GM21576 (cell line): ENCODE data around the gene OSTF1.

Source experiments
- ATAC-seq: cut with Tn5 transposase; IDR thresholded peaks from one replicate; pipeline ENCODE4 v1.9.1; 2021; ENCODE audit warnings: mild to moderate bottlenecking, moderate library complexity; ENCODE audit not compliant: unreplicated experiment

Gene OSTF1

DNA sequence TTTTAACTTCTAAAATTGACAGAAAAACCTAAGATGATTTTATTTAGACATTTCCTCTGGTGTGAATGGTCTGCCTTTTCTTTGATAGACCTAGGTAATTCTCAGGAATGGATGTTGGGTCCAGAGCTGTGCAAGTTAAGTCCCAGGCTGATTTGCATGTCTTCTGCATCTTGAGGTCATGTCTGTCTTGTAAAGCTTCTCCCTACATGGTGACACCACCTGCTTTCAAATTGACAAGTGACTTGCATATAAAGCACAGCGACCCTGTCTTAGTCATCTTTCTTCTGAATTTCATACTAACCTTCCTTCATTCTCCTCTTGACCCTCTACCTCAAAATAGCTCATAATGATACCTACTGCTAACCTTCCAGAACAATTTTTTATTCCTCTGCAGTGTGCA is 29.2 kb downstream of the OSTF1 start:
- no peak for ATAC-seq

DNA sequence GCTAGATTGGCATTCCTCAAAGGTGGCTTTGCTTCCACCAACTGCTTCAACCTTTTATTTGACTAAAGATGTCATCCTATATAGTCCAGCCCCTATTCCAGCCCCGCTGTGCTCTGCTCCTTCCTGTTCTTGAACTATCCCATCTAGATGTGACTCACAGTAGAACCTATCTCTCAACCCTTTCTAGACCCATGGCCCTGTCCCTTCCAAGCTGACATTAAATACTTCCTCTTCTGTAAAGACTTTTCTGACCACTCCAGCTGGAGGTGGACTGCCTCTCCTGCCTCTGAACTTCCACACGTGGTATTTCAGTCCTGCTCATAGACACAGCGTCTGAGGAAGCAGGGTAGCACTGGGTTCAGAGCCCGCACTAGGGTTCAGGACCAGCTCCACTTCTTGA is 32.4 kb downstream of the OSTF1 start:
- no peak for ATAC-seq

DNA sequence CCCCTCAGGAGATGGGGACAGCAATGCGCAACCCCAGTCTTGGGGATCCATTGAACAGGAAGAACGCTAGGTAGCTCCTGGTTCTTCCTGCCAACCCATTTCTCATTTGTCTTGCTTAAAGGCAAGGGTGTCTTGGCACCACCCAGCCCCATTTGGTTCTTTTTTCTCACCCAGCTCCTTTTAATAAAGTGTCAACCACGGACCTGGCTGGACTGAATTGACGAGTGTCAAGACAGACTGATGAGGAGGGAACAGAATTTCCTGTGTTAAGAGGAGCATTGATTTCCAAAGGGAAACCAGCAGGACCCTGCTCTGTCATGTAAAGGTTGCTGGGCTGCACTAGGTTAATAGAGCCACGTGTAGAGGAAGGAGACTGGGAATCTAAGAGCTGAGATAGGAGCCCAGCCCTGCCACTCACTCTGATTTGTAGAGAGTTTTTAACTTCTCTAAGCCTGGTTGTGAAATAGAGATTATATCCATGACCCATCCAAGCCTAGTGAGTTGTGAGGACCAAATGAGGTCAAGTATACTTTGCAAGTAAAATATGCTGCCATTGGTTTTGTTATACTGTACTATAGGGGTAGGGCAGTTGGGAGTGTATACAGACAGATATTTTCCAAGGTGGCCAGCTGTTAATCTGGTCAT is 33.7 kb downstream of the OSTF1 start:
- ATAC-seq, result no peak

DNA sequence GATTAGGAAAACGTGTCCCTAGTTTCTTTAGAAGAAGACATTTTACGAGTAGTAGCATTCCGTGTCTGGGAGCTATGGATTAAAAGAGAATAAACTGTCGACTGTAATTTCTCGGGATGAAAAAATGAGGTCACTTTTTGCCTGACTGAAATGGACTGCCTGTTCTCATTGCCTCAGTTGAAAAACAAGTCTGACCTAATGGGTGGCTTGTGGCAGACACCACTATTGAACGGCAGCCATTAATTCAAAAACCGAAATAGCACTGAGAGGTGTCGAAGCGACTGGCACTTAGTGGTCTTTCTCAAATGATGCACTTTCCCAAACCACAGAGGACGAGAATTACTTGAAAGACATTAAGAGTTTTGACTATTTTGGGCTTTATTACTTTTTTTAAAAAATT is 35.4 kb downstream of the OSTF1 start:
- ATAC-seq, result no peak

DNA sequence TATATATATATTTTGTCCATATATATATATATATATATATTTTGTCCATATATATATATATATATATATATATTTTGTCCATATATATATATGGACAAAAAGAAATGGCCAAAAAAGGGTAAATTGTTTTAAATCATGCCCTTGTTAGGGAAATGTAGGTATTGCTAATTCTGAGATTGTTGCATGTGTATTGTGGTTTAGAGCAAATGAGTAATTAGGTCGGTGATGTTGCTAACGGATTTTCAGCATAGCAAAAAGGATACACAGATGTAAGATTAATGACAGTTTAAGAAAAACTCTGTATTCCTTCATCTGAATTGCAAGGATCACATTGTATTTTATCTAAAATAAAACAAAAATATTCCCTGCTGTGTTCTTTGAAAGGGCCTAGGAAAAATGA is 40.2 kb downstream of the OSTF1 start:
- ATAC-seq, result no peak

DNA sequence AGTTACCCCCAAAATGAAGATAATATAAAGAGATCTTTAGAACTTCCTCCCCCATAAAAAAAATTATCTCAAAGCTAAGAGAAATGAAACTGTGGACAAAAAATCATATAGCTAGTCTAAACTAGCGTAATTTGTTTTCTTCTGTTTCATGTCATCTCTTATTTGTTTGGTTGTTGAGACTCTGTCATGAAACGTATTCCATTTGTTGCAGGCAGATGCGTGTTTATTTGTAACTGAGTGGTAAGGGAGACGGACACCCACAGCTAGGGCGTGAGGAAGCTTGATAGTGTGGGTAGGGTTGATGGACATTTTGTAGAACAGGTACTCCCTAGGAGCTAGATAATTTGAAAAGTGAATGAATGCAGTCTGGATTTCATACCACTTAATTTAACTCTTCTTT is 41.9 kb downstream of the OSTF1 start:
- no peak for ATAC-seq

DNA sequence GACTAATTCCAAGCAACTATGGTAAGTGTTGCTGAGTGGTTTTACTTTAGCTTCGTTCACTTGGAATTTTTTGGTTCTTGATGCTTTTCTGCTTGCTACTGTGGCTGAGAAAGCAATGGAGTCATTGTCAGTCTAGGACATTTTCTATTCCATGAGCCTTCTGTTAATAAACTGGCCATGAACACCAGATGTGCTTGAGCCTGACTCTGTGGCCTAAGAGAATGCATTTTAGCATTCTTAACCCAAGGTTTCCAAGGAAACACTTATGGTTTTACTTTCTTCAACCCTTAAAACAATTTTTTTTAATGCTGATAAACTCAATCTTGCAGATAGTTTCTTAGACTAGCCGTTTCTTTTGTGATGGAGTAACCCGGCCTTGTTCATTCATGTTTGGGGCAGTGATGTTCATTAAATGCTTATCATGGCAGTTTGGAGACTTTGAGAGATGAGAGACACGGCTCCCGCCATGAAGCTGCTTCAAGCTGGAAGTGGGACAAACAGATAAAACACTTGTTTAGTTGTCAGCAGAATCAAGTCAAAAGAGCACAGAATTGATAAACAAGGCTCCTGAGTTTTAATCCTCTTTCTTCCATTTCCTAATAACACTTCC is 42.4 kb downstream of the OSTF1 start:
- no peak for ATAC-seq

DNA sequence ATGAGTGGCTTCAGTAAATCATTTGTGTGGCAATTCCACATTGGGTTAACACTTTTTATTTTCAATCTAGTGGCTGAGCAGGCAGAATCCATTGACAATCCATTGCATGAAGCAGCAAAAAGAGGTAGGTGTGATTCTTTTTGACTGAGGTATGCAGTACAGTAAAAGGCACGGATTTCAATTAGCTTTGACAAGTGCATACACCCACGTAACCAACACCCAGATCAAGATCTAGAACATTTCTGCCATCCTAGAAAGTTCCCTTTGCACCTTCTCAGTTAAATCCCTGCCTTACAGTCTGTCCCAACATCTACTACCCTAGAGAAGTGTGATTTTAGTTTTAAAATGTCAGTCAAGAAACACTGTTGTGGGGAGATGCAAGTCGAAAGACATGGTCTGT is 43.4 kb downstream of the OSTF1 start:
- ATAC-seq, result no peak

DNA sequence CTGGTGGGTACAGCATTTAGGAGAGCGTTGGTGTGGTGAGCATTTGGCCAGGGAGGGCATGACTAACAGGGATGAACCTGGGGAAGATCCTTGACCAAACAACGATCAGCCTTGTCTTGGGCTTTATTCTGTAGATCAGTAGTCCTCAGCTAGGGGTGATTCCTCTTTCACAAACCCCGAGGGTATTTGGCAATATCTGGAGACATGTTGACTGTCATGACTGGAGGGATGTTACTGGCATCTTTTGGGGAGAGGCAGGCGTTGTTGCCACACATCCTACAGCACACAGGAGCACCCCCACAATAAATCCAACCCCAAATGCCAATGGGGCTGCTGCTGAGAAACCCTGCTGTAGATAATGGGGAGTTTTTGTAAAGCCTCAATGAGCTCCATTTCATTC is 43.9 kb downstream of the OSTF1 start:
- no peak for ATAC-seq

DNA sequence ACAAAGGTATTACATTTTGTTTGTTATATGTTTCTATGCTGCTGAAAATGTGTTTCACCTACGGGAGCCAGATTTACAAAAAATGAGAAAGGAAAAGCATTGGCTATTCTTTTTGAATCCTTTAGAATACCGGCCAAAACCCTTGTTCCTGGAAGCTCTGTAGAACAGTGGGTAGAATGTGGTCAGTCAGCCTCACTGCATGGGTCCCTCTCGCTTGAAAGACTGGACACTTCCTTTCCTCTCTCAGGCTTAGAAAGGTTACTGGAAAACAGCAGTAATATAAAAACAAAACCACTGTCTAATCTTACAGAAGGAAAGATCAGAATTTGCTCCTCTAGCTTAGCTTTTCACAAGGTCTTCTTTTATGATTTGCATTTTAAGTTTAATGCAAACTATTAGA is 45.1 kb downstream of the OSTF1 start:
- ATAC-seq, result no peak

DNA sequence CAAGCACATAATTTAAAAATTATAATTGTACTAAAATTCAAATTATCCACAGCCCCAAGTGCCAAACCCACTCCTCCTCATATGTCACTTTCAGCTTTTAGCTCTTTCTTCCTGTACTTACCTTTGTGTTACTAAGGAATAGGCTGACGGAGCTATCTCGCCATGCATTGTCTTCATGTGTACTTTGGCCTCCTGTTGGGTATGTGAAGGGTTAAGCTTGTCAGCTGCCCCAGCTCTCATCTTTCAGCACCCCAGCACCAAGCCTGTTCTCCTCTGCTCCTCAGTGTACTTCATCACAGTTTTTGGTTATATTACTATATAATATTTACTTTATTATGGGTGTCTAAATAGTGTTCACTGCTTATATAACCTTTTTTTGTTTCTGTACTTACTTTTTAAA is 46.2 kb downstream of the OSTF1 start:
- ATAC-seq, result no peak

DNA sequence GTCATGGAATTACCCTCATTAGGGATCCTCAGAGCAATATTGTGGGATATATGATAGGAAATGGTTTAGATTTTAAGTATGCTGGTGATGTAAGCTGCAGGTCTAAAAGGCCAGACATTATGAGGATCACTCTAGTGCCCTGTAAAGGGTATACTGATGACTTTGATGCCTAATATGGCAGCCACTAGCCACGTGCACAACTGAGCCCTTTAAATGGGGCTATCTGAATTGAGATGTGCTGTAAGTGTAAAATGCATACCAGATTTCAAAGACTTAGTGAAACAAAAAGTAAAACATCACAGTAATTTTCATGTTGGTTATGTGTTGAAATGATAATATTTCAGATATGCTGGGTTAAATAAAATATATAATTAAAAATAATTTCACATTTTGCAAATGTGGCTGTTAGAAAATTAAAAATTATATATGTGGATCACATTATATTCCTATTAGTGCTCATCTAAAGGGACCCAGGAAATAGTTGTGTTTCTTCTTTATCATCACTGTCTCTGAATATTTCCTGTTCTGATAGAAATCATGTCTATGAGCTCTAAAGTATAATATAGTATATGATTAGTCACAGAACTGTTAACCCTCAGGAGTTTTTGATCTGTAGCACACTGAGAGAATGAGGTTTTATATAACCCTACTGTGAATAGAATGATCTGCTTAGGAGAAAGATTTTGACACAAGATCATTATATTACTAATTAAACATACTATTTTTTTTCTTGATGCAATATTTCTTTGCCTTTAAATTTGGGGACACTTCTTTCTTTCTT is 50.1 kb downstream of the OSTF1 start:
- ATAC-seq, result no peak

DNA sequence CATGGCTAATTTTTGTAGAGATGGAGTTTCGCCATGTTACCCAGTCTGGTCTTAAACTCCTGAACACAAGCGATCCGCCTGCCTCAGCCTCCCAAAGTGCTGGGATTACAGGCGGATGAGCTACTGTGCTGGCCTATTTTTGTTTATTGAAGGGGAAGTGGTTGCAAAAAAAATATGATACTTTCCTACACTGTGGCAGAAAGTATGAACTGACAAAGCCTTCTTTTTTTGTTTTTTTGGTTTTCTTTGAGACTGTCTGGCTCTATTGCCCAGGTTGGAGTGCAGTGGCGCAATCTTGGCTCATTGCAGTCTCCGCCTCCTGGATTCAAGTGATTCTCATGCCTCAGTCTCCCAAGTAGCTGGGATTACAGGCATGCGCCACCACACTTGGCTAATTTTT is 50.9 kb downstream of the OSTF1 start:
- no peak for ATAC-seq

DNA sequence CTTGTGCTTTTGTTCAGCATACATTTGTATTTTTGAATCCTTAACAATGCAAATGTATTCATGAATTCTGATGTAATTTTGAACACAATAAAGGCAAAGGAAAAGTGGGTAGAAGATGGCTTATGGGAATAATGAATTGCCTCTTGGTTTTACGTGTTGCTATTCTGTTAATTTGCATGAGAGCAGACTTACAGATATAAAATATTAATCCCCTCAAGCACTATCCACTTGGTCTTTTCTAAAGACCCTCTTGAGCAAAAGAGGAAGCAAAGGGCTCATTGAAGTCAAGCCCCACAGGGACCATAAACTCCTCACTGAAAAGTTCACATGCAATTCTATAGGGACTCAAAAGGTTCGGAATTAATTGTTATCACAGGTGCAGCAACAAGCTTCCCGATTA is 51.9 kb downstream of the OSTF1 start:
- no peak for ATAC-seq

DNA sequence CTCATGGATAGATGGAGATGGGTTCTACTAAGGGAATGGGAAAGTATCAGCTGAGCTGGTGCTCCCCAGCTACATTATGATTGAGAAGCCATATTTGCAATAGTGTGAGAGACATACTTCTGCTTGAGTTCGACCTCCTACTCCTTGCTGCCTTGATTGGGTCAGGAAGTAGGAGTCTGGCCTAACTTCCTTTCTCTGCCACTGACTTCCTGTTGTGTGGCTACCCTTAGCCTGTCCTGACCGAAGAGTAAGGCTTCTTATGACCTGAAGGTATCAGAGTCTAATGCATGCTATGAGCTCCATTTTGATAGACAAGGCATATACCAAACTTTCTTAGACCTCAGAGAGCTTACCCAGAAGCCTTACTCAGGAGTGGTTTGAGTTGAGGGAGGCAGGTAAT is 53.9 kb downstream of the OSTF1 start:
- ATAC-seq, result no peak

DNA sequence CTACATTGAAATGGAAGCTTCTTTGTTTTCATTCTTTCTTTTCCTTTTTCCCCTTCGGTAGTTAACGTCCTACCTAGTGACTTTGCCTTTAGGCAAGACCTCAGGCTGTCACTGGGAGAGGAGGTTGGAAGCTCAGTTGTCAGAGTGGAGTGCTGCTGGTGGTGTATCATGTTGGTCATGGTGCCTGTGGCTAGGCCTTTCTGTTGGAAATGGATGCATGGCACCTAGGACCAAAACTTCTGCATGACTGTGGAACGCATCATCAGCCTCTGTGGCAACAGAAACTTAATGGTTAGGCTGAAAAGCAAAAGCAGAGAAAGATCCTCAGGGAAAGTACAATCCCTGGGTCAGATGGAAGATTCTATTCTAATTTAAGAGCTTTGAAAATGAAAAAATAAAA is 57.9 kb downstream of the OSTF1 start:
- no peak for ATAC-seq

DNA sequence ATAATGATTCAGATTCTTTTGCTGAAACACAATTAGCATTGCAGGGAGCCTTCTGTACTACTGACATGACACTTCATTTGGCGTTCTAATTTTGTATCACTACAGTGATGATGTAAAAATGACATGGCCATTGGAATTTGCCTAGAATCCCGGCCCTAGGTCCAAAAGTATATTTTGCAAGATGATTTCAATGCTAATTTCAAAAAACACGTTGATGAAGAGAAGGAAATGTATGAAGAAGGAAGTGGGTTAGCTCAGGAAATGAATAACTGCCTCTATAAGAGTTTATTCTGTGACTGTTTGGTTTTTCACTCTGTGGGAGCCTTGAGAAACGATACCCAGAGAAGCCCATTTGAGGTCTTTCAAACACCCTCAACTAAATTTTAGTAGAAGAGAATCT is 59.3 kb downstream of the OSTF1 start:
- ATAC-seq, result peak; percentile 75

DNA sequence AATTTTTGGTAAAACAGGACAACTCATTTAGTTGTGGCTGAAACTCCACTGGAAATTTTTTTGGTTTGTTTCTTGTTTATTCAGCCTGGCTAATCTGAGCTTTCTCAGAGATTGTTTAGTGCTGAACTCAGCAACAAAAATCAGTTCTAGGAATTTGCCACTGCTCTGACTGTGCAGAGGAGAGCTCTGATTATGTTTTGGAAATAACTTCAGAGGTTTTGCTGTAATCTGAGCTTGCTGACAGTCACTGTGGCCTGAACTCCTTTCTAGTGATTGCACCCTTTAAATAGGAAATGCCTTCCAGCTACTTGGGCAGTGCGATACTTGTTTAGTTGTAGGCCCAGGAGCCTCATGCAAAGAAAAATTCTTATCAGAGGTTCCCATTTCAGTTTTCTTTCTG is 60.2 kb downstream of the OSTF1 start:
- ATAC-seq, result no peak

DNA sequence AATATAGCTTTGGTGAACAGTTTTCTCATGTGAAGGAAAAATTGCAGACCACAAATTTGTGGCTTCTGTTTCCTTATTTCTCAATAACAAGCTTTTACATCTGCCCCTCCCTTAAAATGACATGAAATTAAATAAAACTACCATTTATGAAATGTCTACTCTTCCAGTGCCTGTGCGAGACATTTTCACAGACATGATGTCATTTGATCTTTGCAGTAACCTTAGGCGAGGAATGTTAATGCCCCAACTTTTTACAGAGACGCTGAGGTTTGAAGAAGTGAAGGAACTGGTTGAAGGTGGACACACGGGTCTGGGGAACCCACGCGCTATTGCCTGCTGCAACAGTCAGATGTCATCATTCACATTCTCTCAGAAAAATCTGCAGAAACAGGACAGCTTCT is 61.5 kb downstream of the OSTF1 start:
- no peak for ATAC-seq

DNA sequence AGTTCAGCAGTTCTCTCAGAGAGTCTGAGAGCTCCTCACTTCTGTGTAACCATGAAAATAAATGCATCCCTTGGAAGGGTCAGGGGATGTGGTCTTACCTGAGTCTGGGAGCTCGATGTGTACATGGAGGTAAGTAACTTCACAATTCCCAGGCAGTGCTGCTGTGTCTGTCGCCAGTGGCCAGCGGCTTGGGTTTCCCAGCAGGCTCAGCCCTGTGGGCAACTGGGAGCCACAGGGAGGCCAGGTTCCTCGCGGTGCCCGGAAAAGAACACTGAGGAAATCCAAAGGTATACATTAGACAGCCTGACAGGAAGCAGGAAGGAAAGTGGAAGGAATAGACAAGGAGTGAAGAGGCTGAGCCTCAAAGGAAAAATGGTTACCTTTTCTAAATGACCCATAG is 62.2 kb downstream of the OSTF1 start:
- ATAC-seq, result no peak

DNA sequence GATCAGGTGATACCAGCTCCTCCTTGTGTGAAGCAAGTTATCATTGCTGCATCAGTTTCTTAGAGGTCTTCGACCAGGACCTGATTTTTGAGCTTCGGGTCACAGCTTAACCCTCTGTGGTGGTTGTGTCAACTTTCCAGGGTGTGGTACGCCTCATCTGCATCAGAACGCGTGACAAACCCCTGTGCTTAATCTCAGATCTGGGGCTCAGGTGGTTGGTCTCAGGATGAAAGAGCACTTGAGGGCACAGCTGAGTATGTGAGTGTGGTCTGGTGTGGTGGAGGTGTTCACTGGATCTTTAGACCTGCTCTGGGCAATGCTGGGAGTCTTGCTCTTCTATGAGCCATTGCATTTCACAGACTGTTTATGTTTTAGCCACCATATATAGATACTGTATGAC is 64.1 kb downstream of the OSTF1 start:
- no peak for ATAC-seq

DNA sequence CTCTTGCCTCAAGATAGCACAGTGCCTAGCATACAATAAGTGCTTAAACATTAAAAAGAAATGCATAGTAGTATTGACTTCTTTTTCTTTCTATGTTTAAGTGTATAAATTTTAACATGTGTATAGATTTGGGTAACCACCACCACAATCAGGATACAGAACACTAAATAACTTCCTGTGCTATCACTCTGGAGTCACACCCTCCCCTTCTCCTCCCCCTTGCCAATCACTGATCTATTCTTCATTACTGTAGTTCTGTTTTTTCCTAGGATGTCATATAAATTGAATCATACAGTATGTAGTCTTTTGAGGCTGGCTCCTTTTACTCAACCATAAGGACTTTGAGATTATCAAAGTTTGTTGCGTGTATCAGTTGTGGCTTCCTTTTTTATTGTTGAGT is 68.5 kb downstream of the OSTF1 start:
- no peak for ATAC-seq
